HUES48 (cell line): ENCODE measurements around the gene MSI2.

Experiments
- H3K27ac ChIP-seq: one replicate; pipeline ENCODE4 v1.7.0; 2013; ENCODE audit warnings: low read depth, low read length, inconsistent platforms
- H3K27me3 ChIP-seq: 2 replicates; pipeline ENCODE4 v1.6.1; 2013; ENCODE audit warnings: mild to moderate bottlenecking, low read length; ENCODE audit not compliant: control insufficient read depth, insufficient read depth
- H3K36me3 ChIP-seq: 2 replicates; pipeline ENCODE4 v1.6.1; 2013; ENCODE audit warnings: low read length; ENCODE audit not compliant: control insufficient read depth, insufficient read depth
- H3K4me1 ChIP-seq: 2 replicates; pipeline ENCODE4 v1.6.1; 2013; ENCODE audit warnings: mild to moderate bottlenecking, low read length; ENCODE audit not compliant: control insufficient read depth, insufficient read depth
- H3K4me3 ChIP-seq: 2 replicates; pipeline ENCODE4 v1.5.1; 2013; ENCODE audit warnings: mild to moderate bottlenecking, low read depth, low read length
- H3K9ac ChIP-seq: 2 replicates; pipeline ENCODE4 v1.6.1; 2013; ENCODE audit warnings: mild to moderate bottlenecking, low read depth, low read length, moderate library complexity
- H3K9me3 ChIP-seq: 2 replicates; pipeline ENCODE4 v1.6.1; 2013; ENCODE audit warnings: low read length; ENCODE audit not compliant: control insufficient read depth, insufficient read depth

The MSI2 gene

DNA sequence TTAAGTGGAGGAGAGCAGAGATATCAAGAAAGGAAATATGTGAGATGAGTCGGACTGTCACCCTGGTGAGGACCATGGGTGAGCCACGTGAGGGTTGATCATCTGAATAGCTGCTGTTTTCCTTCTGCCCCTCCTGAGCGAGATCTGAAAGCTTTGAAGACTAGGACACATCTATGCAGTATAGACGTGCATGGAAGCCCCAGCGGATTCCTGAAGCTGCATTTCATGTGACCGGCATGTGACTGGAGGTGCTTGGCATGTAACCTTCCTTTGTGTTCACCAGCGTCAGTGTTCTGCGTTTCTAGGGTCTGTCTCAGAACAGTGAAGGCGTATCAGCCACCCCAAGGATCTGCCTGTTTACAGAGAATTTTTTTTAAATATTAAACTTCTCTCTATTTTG is 75.1 kb downstream of the MSI2 start:
- Histone ChIP-seq H3K4me3 (no peak overlapping the region), H3K9ac (no peak overlapping the region), H3K27ac (no peak overlapping the region), H3K27me3 (no peaks in the 10 kb centered on the region), H3K4me1 (peaks cover 6% of the 10 kb centered on the region; the same call in 1 of the 2 replicates), H3K36me3 (no peaks in the 10 kb centered on the region), H3K9me3 (0 out of 2 replicates have a peak, but pooled peaks cover 1% of the 10 kb centered on the region)

GRCh38 chr17:57332501-57332900 is 76.2 kb downstream of the MSI2 start:
- Histone ChIP-seq H3K27me3 (no peaks in the 10 kb centered on the region), H3K9me3 (0 out of 2 replicates have a peak, but pooled peaks cover 2% of the 10 kb centered on the region), H3K4me3 (no peak overlapping the region), H3K27ac (peak overlapping the region; percentile 40), H3K9ac (no peak overlapping the region), H3K36me3 (no peaks in the 10 kb centered on the region), H3K4me1 (peaks cover 6% of the 10 kb centered on the region; the same call in 1 of the 2 replicates)

GRCh38 chr17:57335195-57335792 is 79.0 kb downstream of the MSI2 start:
- peaks cover 22% of the 10 kb centered on the region for H3K4me1 ChIP-seq
- 0 out of 2 replicates have a peak, but pooled peaks cover 2% of the 10 kb centered on the region for H3K9me3 ChIP-seq
- H3K9ac ChIP-seq, result no peak overlapping the region
- H3K27me3 ChIP-seq, result no peaks in the 10 kb centered on the region
- no peak overlapping the region for H3K4me3 ChIP-seq
- H3K27ac ChIP-seq, result no peak overlapping the region
- peaks cover 7% of the 10 kb centered on the region; the same call in 1 of the 2 replicates for H3K36me3 ChIP-seq

DNA sequence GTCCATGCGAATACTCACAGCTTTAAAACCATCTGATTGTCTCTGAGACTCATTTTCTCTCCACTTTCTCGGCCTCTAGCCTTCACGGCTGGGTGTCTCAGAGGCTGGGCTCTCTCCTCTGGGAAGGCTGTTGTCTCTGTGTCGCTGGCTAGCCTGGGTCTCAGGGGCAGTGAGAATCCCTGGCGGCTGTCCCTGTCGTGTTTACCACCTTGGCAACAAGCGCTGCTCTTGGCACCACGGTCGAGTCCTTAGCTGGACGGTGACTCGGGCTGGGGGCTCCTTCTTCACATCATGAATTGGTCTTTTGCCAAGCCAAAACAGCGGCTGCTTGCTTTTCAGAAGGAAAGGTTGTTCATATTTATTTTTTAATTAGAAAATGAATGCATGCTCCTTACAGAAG is 81.1 kb downstream of the MSI2 start:
- no peaks in the 10 kb centered on the region for H3K27me3 ChIP-seq
- peaks cover 7% of the 10 kb centered on the region; the same call in 1 of the 2 replicates for H3K36me3 ChIP-seq
- H3K4me3 ChIP-seq, result no peak overlapping the region
- no peak overlapping the region for H3K9ac ChIP-seq
- 0 out of 2 replicates have a peak, but pooled peaks cover 2% of the 10 kb centered on the region for H3K9me3 ChIP-seq
- peaks cover 38% of the 10 kb centered on the region for H3K4me1 ChIP-seq
- H3K27ac ChIP-seq, result no peak overlapping the region

DNA sequence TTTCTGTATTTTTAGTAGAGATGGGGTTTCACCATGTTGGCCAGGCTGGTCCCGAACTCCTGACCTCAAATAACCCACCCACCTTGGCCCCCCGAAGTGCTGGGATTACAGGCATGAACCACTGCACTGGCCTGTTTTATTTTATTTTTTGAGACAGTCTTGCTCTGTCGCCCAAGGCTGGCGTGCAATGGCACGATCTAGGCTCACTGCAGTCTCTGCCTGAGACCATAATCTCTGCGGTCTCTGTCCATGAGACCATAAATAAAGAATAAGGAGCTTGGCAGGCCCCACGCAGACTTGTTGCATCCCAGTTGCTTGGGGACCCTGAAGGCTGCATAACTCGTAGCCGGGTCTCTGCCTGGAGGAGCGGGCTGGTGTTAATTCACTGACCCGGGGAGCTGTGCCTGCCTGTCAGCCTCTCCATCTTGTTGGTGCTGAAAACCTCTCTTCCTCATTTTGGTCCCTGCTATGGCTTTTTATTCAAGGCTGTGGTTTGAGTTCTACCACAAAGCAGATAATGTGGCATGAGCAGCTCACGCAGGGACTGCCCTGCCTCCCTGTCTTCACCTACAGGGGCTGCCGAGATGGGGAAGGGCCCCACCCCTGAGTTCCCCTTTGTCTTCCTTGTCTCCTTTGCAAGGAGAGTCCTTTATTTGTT is 82.1 kb downstream of the MSI2 start:
- Histone ChIP-seq H3K9ac (no peak overlapping the region), H3K4me3 (no peak overlapping the region), H3K36me3 (peaks cover 7% of the 10 kb centered on the region; the same call in 1 of the 2 replicates), H3K27me3 (no peaks in the 10 kb centered on the region), H3K9me3 (0 out of 2 replicates have a peak, but pooled peaks cover 2% of the 10 kb centered on the region), H3K4me1 (peaks cover 46% of the 10 kb centered on the region), H3K27ac (peak overlapping the region; percentile 15)

GRCh38 chr17:57340160-57340981 is 84.0 kb downstream of the MSI2 start:
- Histone ChIP-seq H3K27ac (no peak overlapping the region), H3K36me3 (peaks cover 7% of the 10 kb centered on the region; the same call in 1 of the 2 replicates), H3K4me1 (peaks cover 48% of the 10 kb centered on the region)

DNA sequence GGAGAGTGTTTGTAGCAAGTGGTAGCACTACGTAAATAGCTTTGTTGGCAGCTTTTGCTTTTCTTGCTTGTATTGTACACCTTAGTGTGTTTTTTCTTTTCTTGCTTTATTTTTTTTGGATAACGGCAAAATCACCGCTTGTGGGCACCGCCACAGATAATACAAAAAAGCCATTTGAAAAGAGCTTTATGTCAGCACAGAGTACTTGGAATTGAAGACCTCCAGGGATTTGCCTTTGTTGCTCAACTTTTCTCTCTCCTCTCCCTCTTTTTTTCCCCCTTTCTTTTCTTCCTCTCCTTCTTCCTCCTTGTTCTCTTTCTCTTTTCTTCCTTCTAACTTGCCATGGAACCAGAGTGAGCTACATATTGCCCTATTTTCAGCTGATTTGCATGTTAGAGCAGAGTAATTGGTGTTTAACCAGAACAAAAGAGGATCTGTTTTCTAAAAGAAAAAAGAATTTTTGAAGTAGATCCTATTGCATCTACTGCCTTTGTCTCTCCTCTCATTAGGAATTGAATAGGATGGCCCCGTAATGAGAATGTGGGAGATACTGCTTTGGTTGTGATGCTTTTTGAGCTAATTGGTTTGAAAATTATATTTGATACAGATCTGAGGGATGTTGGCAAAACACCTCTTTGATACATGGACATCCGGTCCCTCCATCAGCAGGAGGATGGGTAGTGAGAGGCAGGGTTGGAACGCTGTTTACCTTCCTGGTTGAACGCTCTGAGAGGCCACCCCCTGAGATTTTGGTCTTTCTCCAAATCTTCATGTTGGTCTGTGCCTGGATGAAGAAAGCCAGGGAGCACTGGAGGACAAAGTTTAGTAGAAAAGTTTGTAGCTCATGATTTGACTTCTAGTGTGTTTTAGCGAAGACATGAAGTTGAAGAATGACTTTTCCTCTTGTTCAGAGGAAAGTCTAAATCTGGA is 85.6 kb downstream of the MSI2 start:
- no peak overlapping the region for H3K9ac ChIP-seq
- H3K4me3 ChIP-seq, result no peak overlapping the region; the same call in 1 of the 2 replicates
- no peaks in the 10 kb centered on the region for H3K9me3 ChIP-seq
- H3K27ac ChIP-seq, result peak overlapping the region; percentile 30
- H3K4me1 ChIP-seq, result peaks cover 48% of the 10 kb centered on the region
- H3K27me3 ChIP-seq, result no peaks in the 10 kb centered on the region
- peaks cover 8% of the 10 kb centered on the region; the same call in 1 of the 2 replicates for H3K36me3 ChIP-seq

More at GRCh38 chr17:57340160-57340981, 84.0 kb downstream of the MSI2 start:
- Histone ChIP-seq H3K27me3 (no peaks in the 10 kb centered on the region), H3K9ac (no peak overlapping the region), H3K9me3 (0 out of 2 replicates have a peak, but pooled peaks cover 2% of the 10 kb centered on the region), H3K4me3 (no peak overlapping the region)

GRCh38 chr17:57342963-57343589 is 86.8 kb downstream of the MSI2 start:
- H3K27me3 ChIP-seq, result no peaks in the 10 kb centered on the region
- H3K9ac ChIP-seq, result no peak overlapping the region
- H3K36me3 ChIP-seq, result peaks cover 20% of the 10 kb centered on the region
- no peak overlapping the region for H3K27ac ChIP-seq
- no peaks in the 10 kb centered on the region for H3K9me3 ChIP-seq
- no peak overlapping the region for H3K4me3 ChIP-seq
- peaks cover 48% of the 10 kb centered on the region for H3K4me1 ChIP-seq

DNA sequence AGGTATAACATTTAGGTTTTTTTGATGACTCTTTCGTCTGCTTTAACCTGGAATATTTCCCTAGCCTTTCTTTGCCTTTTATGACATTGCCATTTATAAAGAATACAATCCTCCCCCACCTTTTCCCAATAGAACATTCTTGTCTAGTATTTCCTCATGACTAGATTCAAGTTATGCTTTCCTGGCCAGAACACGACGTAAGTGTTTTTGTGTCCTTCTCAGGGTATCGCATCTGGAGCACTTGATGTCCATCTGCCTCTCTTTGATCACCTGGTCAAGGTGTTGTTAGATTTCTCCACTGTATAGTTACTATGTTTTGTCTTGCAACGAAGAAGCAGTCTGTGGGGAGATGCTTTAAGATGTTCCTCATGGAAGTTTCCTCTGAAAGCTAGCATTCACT is 87.4 kb downstream of the MSI2 start:
- no peak overlapping the region for H3K27ac ChIP-seq
- peaks cover 41% of the 10 kb centered on the region for H3K4me1 ChIP-seq
- no peaks in the 10 kb centered on the region for H3K27me3 ChIP-seq
- H3K9ac ChIP-seq, result no peak overlapping the region
- no peaks in the 10 kb centered on the region for H3K9me3 ChIP-seq
- peaks cover 25% of the 10 kb centered on the region for H3K36me3 ChIP-seq
- no peak overlapping the region for H3K4me3 ChIP-seq

DNA sequence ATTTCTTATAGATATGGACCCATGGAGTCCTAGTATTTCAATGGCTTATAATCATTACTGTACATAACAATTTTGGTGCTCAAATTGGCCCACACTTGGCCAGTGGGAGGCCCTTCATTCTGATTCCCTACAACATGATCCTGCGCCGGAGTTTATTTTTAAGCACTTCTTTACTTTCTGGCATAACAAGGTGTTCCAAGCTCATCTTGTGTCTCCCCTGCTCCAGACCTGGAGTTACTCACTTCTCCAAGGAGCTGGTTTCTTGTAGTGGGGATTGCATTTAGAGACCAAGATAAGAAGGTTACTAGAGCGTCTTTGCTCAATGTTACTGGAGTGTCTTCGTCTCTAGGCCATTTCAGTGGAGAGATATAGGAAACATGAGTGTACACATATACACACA is 87.9 kb downstream of the MSI2 start:
- H3K9ac ChIP-seq, result no peak overlapping the region
- H3K4me1 ChIP-seq, result peaks cover 36% of the 10 kb centered on the region
- H3K4me3 ChIP-seq, result no peak overlapping the region
- peaks cover 25% of the 10 kb centered on the region for H3K36me3 ChIP-seq
- H3K27ac ChIP-seq, result no peak overlapping the region
- H3K9me3 ChIP-seq, result no peaks in the 10 kb centered on the region
- H3K27me3 ChIP-seq, result no peaks in the 10 kb centered on the region
